HepG2 (cell line): ENCODE results near the gene RFX2. TPM values are rescaled to one million over a fixed set of nuclear protein-coding genes. Genes with fewer than 3 reads are reported as not detected.
A peak's percentile ranks its signal among the peaks of the same experiment; 100 is the strongest.

Experiments
- ARID3A ChIP-seq: IDR thresholded peaks from 2 replicates; pipeline ENCODE4 v1.6.1; 2012; ENCODE audit warnings: low read depth, low read length, improper control_type of control experiment
- BCL3 ChIP-seq: sonication (generic); formaldehyde crosslinking; IDR thresholded peaks from 2 replicates; pipeline ENCODE4 v1.5.1; 2020; ENCODE audit warnings: mild to moderate bottlenecking, missing genetic modification reagents, moderate library complexity
- DR1 ChIP-seq: sonication (generic); formaldehyde crosslinking; IDR thresholded peaks from 2 replicates; pipeline ENCODE4 v1.8.0; 2021; ENCODE audit warnings: mild to moderate bottlenecking, missing genetic modification reagents, inconsistent platforms
- FOXA3 ChIP-seq: IDR thresholded peaks from 2 replicates; pipeline ENCODE4 v1.6.1; 2016; ENCODE audit warnings: missing genetic modification reagents, missing compliant biosample characterization
- GATA4 ChIP-seq: sonication (generic); IDR thresholded peaks from 2 replicates; pipeline ENCODE4 v1.6.1; 2016; ENCODE audit warnings: antibody characterized with exemption, low read depth, borderline replicate concordance
- HNRNPL ChIP-seq: fragments of 200-400 bp; formaldehyde crosslinking; IDR thresholded peaks from 2 replicates; pipeline ENCODE4 v1.6.1; 2017; ENCODE audit warnings: mild to moderate bottlenecking, low read depth, low read length
- MATR3 ChIP-seq: sonication (generic); formaldehyde crosslinking; IDR thresholded peaks from 2 replicates; pipeline ENCODE4 v1.4.0; 2020; ENCODE audit warnings: missing genetic modification reagents
- NCOA5 ChIP-seq: sonication (generic); formaldehyde crosslinking; IDR thresholded peaks from 2 replicates; pipeline ENCODE4 v1.4.0; 2020; ENCODE audit warnings: missing genetic modification reagents
- NFKBIZ ChIP-seq: IDR thresholded peaks from 2 replicates; pipeline ENCODE4 v1.6.1; 2018; ENCODE audit warnings: missing genetic modification reagents, missing compliant biosample characterization
- RNF2 ChIP-seq: fragments of 450-650 bp; conservative IDR thresholded peaks from 2 replicates; pipeline ENCODE4 v1.6.1; 2016; ENCODE audit warnings: low read depth
- SETDB1 ChIP-seq: sonication (generic); formaldehyde crosslinking; IDR thresholded peaks from 2 replicates; pipeline ENCODE4 v1.5.1; 2020; ENCODE audit warnings: missing genetic modification reagents, mild to moderate bottlenecking, borderline replicate concordance
- SMYD3 ChIP-seq: sonication (generic); formaldehyde crosslinking; IDR thresholded peaks from 2 replicates; pipeline ENCODE4 v1.8.1; 2023; ENCODE audit warnings: mild to moderate bottlenecking, missing genetic modification reagents
- TBX2 ChIP-seq: sonication (generic); formaldehyde crosslinking; IDR thresholded peaks from 2 replicates; pipeline ENCODE4 v1.5.0; 2020; ENCODE audit warnings: missing genetic modification reagents, mild to moderate bottlenecking, borderline replicate concordance
- U2AF1 ChIP-seq: fragments of 200-400 bp; formaldehyde crosslinking; optimal IDR thresholded peaks from 2 replicates; pipeline ENCODE3; 2017; ENCODE audit warnings: mild to moderate bottlenecking, low read depth, low read length
- XBP1 ChIP-seq: sonication (generic); formaldehyde crosslinking; IDR thresholded peaks from 2 replicates; pipeline ENCODE4 v1.5.0; 2020; ENCODE audit warnings: missing genetic modification reagents
- ZBTB3 ChIP-seq: sonication (generic); formaldehyde crosslinking; IDR thresholded peaks from 2 replicates; pipeline ENCODE4 v1.4.0; 2020; ENCODE audit warnings: low read depth, mild to moderate bottlenecking, moderate library complexity, missing genetic modification reagents, borderline replicate concordance
- ZNF24 ChIP-seq: fragments of 450-650 bp; IDR thresholded peaks from 2 replicates; pipeline ENCODE4 v1.6.1; 2017; ENCODE audit warnings: antibody characterized with exemption, mild to moderate bottlenecking
- ZNF564 ChIP-seq: sonication (generic); formaldehyde crosslinking; IDR thresholded peaks from 2 replicates; pipeline ENCODE4 v1.8.1; 2023; ENCODE audit warnings: mild to moderate bottlenecking, missing genetic modification reagents
- polyA plus RNA-seq, 8 experiments: library from polyadenylated mRNA; depleted of rRNA in 3 of 8; stranded (reverse) in 7 of 8; unstranded in 1 of 8; fragments of >200 nt; fragmentation: Illumina TruSeq in 4 of 8; extraction: Trizol in 4 of 8; gene quantifications; 2 replicates each; pipeline versions ENCODE4 v1.2.1 to v1.2.3, GENCODE V29; 2011 to 2016; ENCODE audit warnings: low read depth in 4 of 8, missing spikeins in 1 of 8, mixed read lengths in 1 of 8; ENCODE audit not compliant: insufficient read depth in 1 of 8
- total RNA-seq, 5 experiments: library from RNA; depleted of rRNA; stranded (reverse); fragments of >200 nt; fragmentation: Illumina TruSeq; extraction: Trizol; gene quantifications; 2 replicates each; pipeline ENCODE4 v1.2.3, GENCODE V29; 2016; ENCODE audit warnings: low read depth in 1 of 5
- TF ChIP-seq, protein P1 (sequence below): sonication (generic); formaldehyde crosslinking; IDR thresholded peaks from 2 replicates; pipeline ENCODE4 v1.9.0; 2021; ENCODE audit warnings: missing genetic modification reagents, borderline replicate concordance
- TF ChIP-seq, protein P2 (sequence below): sonication (generic); formaldehyde crosslinking; IDR thresholded peaks from 2 replicates; pipeline ENCODE4 v1.5.0; 2020; ENCODE audit warnings: missing genetic modification reagents

RFX2 gene
- total and polyA plus RNA-seq, 2 of the 13 experiments (the other 11 are each of a cell fraction or from before 2014, with no cell fraction given): 2.8 to 3.3 TPM

GRCh38 chr19:5987077-5987818 is 123.1 kb downstream of the RFX2 start (continued):
- TF ChIP-seq, protein P1, sequence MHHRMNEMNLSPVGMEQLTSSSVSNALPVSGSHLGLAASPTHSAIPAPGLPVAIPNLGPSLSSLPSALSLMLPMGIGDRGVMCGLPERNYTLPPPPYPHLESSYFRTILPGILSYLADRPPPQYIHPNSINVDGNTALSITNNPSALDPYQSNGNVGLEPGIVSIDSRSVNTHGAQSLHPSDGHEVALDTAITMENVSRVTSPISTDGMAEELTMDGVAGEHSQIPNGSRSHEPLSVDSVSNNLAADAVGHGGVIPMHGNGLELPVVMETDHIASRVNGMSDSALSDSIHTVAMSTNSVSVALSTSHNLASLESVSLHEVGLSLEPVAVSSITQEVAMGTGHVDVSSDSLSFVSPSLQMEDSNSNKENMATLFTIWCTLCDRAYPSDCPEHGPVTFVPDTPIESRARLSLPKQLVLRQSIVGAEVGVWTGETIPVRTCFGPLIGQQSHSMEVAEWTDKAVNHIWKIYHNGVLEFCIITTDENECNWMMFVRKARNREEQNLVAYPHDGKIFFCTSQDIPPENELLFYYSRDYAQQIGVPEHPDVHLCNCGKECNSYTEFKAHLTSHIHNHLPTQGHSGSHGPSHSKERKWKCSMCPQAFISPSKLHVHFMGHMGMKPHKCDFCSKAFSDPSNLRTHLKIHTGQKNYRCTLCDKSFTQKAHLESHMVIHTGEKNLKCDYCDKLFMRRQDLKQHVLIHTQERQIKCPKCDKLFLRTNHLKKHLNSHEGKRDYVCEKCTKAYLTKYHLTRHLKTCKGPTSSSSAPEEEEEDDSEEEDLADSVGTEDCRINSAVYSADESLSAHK (CRISPR knock-in tag): no peak
- no peak for TF ChIP-seq GATA4
- no peak for TF ChIP-seq MATR3 (CRISPR knock-in tag)
- no peak for TF ChIP-seq SMYD3 (CRISPR knock-in tag)
- no peak for TF ChIP-seq HNRNPL
- TF ChIP-seq NFKBIZ (CRISPR knock-in tag): 0 out of 2 replicates have a peak, but pooled peaks have one; percentile 38
- no peak for TF ChIP-seq SETDB1 (CRISPR knock-in tag)
- no peak for TF ChIP-seq DR1 (CRISPR knock-in tag)
- TF ChIP-seq ZBTB3 (CRISPR knock-in tag): no peak
- TF ChIP-seq FOXA3: peak; percentile 74
- no peak for TF ChIP-seq BCL3 (CRISPR knock-in tag)
- no peak for TF ChIP-seq RNF2
- no peak for TF ChIP-seq ZNF24
- no peak for TF ChIP-seq ZNF564
- TF ChIP-seq, protein P2, sequence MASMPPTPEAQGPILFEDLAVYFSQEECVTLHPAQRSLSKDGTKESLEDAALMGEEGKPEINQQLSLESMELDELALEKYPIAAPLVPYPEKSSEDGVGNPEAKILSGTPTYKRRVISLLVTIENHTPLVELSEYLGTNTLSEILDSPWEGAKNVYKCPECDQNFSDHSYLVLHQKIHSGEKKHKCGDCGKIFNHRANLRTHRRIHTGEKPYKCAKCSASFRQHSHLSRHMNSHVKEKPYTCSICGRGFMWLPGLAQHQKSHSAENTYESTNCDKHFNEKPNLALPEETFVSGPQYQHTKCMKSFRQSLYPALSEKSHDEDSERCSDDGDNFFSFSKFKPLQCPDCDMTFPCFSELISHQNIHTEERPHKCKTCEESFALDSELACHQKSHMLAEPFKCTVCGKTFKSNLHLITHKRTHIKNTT (CRISPR knock-in tag): no peak
- no peak for TF ChIP-seq NCOA5 (CRISPR knock-in tag)
- no peak for TF ChIP-seq U2AF1
- peak; percentile 21; the same call in 1 of the 2 replicates for TF ChIP-seq ARID3A
- TF ChIP-seq XBP1 (CRISPR knock-in tag): no peak
- no peak for TF ChIP-seq TBX2
